ENCODE measurements around the gene TMEM151B. TPM values are rescaled to one million over a fixed set of nuclear protein-coding genes. Genes with fewer than 3 reads are reported as not detected.
A peak's percentile ranks its signal among the peaks of the same experiment; 100 is the strongest.

The TMEM151B gene
- total RNA-seq, 2 donors from 2014 or later: 0.12 to 0.19 TPM

DNA sequence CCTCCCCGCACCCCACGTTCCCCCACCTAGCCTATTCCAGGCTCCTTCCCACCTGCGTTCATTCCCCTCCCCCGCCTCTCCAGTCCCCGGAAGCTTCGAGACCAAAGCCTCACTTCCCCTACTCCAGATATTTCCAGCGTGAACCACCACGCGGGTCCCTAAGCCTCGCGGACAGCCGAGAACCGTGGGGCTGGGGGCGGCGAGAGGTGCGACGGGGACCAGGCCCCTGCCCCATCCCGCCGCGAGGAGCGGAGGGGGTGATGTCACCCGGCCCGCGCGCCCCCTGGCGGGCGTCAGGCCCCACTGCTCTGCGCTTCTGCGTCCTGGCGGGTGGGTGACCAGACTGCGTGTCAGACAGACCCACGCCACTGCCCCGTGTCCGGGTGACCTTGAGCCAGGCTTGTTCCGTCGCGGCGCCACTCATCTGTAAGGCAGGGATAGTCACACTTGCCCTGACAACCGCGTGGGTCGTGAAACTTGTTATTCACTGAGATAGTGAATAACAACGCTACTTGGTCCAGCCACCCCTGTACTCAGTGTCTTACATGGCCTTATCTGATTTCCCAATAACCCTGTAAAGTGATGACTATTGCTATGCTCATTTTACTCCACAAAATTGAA lies 32.3 kb upstream of the TMEM151B start:
- Histone ChIP-seq H3K4me1 (no peaks in the 10 kb centered on the region), H3K9ac (ENCODE audit: low read depth in 2 of 2, low read length in 2 of 2) (peak overlapping the region; percentile 93 to 94), H3K27me3 (no peaks in the 10 kb centered on the region), H3K27ac (peak overlapping the region; percentile 96), H3K9me3 (no peaks in the 10 kb centered on the region), H3K36me3 (no peaks in the 10 kb centered on the region), H3K4me3 (peak overlapping the region; percentile 41)
- DNase-seq: peak; percentile 86
- TF ChIP-seq, protein P1, sequence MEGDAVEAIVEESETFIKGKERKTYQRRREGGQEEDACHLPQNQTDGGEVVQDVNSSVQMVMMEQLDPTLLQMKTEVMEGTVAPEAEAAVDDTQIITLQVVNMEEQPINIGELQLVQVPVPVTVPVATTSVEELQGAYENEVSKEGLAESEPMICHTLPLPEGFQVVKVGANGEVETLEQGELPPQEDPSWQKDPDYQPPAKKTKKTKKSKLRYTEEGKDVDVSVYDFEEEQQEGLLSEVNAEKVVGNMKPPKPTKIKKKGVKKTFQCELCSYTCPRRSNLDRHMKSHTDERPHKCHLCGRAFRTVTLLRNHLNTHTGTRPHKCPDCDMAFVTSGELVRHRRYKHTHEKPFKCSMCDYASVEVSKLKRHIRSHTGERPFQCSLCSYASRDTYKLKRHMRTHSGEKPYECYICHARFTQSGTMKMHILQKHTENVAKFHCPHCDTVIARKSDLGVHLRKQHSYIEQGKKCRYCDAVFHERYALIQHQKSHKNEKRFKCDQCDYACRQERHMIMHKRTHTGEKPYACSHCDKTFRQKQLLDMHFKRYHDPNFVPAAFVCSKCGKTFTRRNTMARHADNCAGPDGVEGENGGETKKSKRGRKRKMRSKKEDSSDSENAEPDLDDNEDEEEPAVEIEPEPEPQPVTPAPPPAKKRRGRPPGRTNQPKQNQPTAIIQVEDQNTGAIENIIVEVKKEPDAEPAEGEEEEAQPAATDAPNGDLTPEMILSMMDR (IDR thresholded peaks at IDR 0.05): peak; percentile 94
- intact Hi-C loops (cut with DNase I): loop anchor here (5.0 kb wide), 1 partner anchor 141 kb away; no protein-coding TSS in a partner anchor

DNA sequence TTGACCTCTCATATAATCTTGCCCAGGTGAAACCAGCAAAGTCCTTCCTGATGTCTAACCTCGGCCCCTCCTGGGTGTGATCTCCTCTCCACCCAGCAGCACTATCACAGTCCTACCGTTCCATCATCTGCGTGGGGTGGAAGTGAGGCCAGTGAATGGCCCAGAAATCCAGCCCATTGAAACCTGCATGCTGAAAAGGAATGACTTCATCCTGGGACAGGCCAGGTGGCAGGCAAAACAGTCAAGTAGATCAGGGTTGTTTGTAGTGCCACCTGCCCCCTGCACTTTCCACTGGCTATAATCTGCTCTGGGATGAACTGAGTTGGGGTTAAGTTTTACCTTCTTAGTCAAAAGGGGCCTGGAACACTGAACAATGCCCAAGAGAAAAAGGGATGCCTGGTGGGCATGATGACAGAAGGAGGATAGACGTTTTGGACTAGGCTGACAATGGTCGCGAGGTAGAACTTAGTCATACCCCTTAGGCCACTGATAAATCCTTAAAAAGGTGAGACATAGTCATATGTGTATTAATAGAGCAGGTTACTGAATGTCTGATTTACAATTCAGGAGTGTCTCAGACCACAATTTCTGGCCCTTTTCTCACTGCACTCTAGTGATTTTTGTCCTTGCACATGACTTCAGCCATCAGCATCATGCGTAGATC lies 31.4 kb upstream of the TMEM151B start:
- intact Hi-C loops (cut with DNase I): loop anchor here (5.0 kb wide), 1 partner anchor 142 kb away; no protein-coding TSS in a partner anchor
- Histone ChIP-seq H3K27ac (peak overlapping the region; percentile 96), H3K4me3 (no peak overlapping the region), H3K27me3 (no peaks in the 10 kb centered on the region), H3K9me3 (no peaks in the 10 kb centered on the region), H3K36me3 (no peaks in the 10 kb centered on the region), H3K4me1 (no peaks in the 10 kb centered on the region), H3K9ac (ENCODE audit: low read depth in 2 of 2, low read length in 2 of 2) (no peak overlapping the region)
- TF ChIP-seq, protein P1 (IDR thresholded peaks at IDR 0.05): no peak
- no peak for DNase-seq

DNA sequence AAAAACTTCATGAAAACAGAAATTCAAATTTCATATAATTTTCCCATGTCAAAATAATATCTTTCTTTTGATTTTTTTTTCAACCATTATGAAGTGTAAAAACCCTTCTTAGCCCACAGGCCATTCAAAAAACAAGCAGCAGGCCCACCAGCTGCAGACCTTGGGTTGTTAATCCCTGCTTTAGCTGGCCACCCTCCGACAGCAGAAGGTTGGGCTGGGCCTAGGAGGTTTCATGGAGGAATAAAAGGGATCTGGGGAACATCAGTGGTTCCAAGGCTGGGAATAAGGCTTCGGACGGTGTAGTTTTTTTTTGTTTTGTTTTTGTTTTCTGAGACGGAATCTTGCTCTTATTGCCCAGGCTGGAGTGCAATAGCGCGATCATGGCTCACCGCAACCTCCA lies 26.9 kb upstream of the TMEM151B start:
- H3K9me3 ChIP-seq: no peaks in the 10 kb centered on the region
- intact Hi-C loops (cut with DNase I): no loop called here
- no peaks in the 10 kb centered on the region for H3K27me3 ChIP-seq
- no peak for DNase-seq
- no peak overlapping the region for H3K27ac ChIP-seq
- no peak overlapping the region for H3K4me3 ChIP-seq
- H3K4me1 ChIP-seq: peaks cover under 1% of the 10 kb centered on the region
- H3K36me3 ChIP-seq: no peaks in the 10 kb centered on the region
- H3K9ac ChIP-seq (ENCODE audit: low read depth in 2 of 2, low read length in 2 of 2): no peak overlapping the region
- TF ChIP-seq, protein P1 (IDR thresholded peaks at IDR 0.05): no peak

DNA sequence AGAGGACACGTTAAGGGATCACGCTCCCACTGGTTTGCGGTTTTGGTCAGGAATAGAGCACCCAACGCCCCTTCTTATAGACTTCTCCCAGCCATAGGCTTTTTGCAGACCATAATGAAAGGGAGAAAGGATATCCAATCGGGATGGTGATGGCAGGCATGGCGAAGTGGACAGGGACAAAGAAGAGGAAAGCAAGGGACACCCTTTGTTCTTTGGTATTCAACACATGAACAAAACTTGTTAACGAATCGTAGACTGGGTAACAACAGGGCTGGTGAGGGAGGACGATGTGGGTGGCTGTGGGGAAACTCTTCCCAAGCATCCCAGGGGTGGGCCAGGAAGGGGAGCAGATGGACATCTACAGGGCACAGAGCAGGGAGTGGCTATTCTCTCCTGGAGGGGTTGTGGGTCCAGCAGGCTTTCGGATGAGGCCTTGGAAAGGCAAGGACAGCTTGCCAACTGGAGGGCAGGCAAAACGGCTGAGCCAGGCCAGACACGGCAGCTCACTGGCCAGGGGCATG lies 24.8 kb upstream of the TMEM151B start:
- Histone ChIP-seq H3K9ac (ENCODE audit: low read depth in 2 of 2, low read length in 2 of 2) (peak overlapping the region; percentile 91 to 100), H3K27me3 (no peaks in the 10 kb centered on the region), H3K9me3 (no peaks in the 10 kb centered on the region), H3K36me3 (peaks cover 7% of the 10 kb centered on the region), H3K27ac (peak overlapping the region; percentile 97), H3K4me3 (peak overlapping the region; percentile 91), H3K4me1 (peaks cover 4% of the 10 kb centered on the region)
- no peak for DNase-seq
- TF ChIP-seq, protein P1 (IDR thresholded peaks at IDR 0.05): no peak
- intact Hi-C loops (cut with DNase I): no loop called here

DNA sequence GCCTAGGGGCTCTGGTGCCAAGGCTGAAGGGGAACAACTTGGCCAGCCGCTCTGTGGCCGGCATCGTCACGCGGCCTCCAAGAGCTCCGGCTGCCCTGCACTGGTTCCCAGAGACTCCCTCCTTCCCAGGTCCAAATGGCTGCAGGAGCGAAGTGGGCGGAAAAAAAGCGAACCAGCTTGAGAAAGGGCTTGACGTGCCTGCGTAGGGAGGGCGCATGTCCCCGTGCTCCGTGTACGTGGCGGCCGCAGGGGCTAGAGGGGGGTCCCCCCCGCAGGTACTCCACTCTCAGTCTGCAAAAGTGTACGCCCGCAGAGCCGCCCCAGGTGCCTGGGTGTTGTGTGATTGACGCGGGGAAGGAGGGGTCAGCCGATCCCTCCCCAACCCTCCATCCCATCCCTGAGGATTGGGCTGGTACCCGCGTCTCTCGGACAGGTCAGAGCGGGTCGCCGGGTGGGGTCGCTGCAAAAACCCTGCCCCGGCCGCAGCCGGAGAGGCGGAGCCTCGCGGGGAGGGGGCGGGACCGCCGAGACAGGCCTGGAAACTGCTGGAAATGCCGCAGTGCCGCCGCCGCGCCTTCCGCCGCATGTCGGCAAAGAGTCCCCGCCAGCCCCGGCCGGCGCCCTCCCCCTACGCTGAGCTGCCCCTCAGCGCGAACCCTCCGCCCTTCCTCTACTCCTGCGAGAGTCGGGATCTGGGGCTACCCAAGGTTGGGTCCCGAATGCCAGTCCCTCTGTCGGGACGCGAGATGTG lies 24.2 kb upstream of the TMEM151B start:
- Histone ChIP-seq H3K4me1 (peaks cover 4% of the 10 kb centered on the region), H3K9ac (ENCODE audit: low read depth in 2 of 2, low read length in 2 of 2) (peak overlapping the region; percentile 91 to 100), H3K36me3 (peaks cover 14% of the 10 kb centered on the region), H3K27me3 (no peaks in the 10 kb centered on the region), H3K9me3 (no peaks in the 10 kb centered on the region), H3K4me3 (peak overlapping the region; percentile 91), H3K27ac (peak overlapping the region; percentile 97)
- TF ChIP-seq, protein P1 (IDR thresholded peaks at IDR 0.05): no peak
- DNase-seq: peak; percentile 92
- intact Hi-C loops (cut with DNase I): no loop called here

Data from colonic mucosa (tissue), 4 donors.